Measurements from ENCODE around the gene MSN. TPM values are rescaled to one million over a fixed set of nuclear protein-coding genes. Genes with fewer than 3 reads are reported as not detected.
"Not testable (repeated sequence)": the region's sequence is repeated elsewhere in the genome, so short reads cannot be mapped to it uniquely, and the experiment has no call there.

MSN gene
- total RNA-seq (2021) (91.2 to 130 TPM (median 129 TPM) in 3 replicates), Bru-seq, nascent RNA (percentile 65 among the genes with signal in this experiment)
- long read RNA-seq, experiment 1, transcript MSN-201 (13 exons, 3,944 nt): major isoform, 797 of 950 reads
- long read RNA-seq, experiment 1, partial matches to known transcripts: 123 of 950 reads
- long read RNA-seq, experiment 1, other reads (novel, unspliced or antisense): 30 of 950 reads
- long read RNA-seq, experiment 2, transcript MSN-201 (13 exons, 3,944 nt): major isoform, 31 of 187 reads
- long read RNA-seq, experiment 2, partial matches to known transcripts: 153 of 187 reads
- long read RNA-seq, experiment 2, other reads (novel, unspliced or antisense): 3 of 187 reads
- long read RNA-seq, experiment 3, partial matches to known transcripts: 5 of 10 reads
- long read RNA-seq, experiment 3, other reads (novel, unspliced or antisense): 2 of 10 reads

DNA sequence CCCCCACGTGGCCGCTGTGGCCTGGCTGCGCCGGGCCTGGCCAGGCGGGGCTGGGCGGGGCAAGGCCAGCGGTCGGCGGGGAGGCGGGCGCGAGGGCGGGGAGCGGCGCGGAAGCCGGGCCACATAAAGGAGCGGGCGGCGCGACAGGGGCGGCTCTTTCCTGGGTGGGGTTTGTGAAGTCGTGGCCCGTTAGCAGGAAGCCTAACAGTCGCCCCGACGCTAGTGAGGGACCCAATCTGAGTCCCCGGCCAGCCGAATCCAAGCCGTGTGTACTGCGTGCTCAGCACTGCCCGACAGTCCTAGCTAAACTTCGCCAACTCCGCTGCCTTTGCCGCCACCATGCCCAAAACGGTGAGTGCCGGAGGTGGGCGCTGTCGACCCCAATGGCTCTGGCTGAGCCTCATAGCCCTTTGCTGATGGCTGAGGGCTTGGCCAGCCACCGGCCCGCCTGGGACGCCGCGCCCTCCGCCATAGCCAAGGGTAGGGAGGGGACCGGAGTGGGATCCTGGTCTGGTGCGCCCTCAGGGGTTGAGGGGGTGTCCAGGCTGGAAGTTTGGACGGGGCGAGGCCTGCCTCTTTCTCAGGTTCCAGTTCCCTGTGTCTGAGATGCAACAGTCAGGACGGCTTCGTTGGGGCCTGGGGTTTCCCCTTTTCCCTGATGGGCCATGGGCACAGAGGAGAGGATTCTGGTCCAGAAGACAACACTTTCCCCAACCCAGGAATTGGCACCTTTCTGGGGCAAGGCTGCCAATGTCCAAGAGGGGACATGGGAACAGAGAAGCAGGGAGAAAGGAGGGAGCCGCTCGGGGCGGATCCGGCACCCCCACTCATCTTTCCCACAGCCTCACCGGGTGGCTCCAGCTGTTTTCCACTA, at the start of gene MSN:
TSS of gene MSN (plus strand) at position 152 of the 874 bp plus-strand sequence. CDS start at position 340, 188 bp downstream.
- Mint-ChIP-seq H3K36me3 (no peaks in the 10 kb centered on the region; the same call in 1 of the 2 replicates), H3K27ac (no peak within 1 kb of the TSS; the same call in 1 of the 2 replicates), H3K27me3 (ENCODE audit: low read depth) (peaks cover 4% of the 10 kb centered on the region; the same call in 1 of the 2 replicates), H3K9me3 (no peaks in the 10 kb centered on the region), H3K4me3 (peak within 1 kb of the TSS; percentile 79), H3K4me1 (peaks cover 32% of the 10 kb centered on the region)
- DNase-seq (ENCODE audit: low spot score) (peak; percentile 58), ATAC-seq (peak; percentile 80)
- TF ChIP-seq, protein P1, sequence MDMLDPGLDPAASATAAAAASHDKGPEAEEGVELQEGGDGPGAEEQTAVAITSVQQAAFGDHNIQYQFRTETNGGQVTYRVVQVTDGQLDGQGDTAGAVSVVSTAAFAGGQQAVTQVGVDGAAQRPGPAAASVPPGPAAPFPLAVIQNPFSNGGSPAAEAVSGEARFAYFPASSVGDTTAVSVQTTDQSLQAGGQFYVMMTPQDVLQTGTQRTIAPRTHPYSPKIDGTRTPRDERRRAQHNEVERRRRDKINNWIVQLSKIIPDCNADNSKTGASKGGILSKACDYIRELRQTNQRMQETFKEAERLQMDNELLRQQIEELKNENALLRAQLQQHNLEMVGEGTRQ (CRISPR knock-in tag; IDR thresholded peaks at IDR 0.05): peak; percentile 50; the same call in 1 of the 2 replicates
- TF ChIP-seq, protein P2, sequence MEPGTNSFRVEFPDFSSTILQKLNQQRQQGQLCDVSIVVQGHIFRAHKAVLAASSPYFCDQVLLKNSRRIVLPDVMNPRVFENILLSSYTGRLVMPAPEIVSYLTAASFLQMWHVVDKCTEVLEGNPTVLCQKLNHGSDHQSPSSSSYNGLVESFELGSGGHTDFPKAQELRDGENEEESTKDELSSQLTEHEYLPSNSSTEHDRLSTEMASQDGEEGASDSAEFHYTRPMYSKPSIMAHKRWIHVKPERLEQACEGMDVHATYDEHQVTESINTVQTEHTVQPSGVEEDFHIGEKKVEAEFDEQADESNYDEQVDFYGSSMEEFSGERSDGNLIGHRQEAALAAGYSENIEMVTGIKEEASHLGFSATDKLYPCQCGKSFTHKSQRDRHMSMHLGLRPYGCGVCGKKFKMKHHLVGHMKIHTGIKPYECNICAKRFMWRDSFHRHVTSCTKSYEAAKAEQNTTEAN (CRISPR knock-in tag; IDR thresholded peaks at IDR 0.05): no peak
- TF ChIP-seq, protein P3, sequence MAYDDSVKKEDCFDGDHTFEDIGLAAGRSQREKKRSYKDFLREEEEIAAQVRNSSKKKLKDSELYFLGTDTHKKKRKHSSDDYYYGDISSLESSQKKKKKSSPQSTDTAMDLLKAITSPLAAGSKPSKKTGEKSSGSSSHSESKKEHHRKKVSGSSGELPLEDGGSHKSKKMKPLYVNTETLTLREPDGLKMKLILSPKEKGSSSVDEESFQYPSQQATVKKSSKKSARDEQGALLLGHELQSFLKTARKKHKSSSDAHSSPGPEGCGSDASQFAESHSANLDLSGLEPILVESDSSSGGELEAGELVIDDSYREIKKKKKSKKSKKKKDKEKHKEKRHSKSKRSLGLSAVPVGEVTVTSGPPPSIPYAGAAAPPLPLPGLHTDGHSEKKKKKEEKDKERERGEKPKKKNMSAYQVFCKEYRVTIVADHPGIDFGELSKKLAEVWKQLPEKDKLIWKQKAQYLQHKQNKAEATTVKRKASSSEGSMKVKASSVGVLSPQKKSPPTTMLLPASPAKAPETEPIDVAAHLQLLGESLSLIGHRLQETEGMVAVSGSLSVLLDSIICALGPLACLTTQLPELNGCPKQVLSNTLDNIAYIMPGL (CRISPR knock-in tag; IDR thresholded peaks at IDR 0.05): peak; percentile 47; the same call in 1 of the 2 replicates
- TF ChIP-seq, protein P4, sequence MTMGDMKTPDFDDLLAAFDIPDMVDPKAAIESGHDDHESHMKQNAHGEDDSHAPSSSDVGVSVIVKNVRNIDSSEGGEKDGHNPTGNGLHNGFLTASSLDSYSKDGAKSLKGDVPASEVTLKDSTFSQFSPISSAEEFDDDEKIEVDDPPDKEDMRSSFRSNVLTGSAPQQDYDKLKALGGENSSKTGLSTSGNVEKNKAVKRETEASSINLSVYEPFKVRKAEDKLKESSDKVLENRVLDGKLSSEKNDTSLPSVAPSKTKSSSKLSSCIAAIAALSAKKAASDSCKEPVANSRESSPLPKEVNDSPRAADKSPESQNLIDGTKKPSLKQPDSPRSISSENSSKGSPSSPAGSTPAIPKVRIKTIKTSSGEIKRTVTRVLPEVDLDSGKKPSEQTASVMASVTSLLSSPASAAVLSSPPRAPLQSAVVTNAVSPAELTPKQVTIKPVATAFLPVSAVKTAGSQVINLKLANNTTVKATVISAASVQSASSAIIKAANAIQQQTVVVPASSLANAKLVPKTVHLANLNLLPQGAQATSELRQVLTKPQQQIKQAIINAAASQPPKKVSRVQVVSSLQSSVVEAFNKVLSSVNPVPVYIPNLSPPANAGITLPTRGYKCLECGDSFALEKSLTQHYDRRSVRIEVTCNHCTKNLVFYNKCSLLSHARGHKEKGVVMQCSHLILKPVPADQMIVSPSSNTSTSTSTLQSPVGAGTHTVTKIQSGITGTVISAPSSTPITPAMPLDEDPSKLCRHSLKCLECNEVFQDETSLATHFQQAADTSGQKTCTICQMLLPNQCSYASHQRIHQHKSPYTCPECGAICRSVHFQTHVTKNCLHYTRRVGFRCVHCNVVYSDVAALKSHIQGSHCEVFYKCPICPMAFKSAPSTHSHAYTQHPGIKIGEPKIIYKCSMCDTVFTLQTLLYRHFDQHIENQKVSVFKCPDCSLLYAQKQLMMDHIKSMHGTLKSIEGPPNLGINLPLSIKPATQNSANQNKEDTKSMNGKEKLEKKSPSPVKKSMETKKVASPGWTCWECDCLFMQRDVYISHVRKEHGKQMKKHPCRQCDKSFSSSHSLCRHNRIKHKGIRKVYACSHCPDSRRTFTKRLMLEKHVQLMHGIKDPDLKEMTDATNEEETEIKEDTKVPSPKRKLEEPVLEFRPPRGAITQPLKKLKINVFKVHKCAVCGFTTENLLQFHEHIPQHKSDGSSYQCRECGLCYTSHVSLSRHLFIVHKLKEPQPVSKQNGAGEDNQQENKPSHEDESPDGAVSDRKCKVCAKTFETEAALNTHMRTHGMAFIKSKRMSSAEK (CRISPR knock-in tag; IDR thresholded peaks at IDR 0.05; ENCODE audit: borderline replicate concordance): no peak
- TF ChIP-seq, protein P5, sequence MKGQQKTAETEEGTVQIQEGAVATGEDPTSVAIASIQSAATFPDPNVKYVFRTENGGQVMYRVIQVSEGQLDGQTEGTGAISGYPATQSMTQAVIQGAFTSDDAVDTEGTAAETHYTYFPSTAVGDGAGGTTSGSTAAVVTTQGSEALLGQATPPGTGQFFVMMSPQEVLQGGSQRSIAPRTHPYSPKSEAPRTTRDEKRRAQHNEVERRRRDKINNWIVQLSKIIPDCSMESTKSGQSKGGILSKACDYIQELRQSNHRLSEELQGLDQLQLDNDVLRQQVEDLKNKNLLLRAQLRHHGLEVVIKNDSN (CRISPR knock-in tag; IDR thresholded peaks at IDR 0.05): no peak
- ChIA-PET CTCF (interaction anchor here (1.0 to 1.2 kb wide), 3 partner anchors 71 to 86 kb away, joined by 3 to 6 read pairs (median 4); no protein-coding TSS in a partner anchor), POLR2A (interaction anchor here (0.6 kb wide), 2 partner anchors 47 to 1334 kb away, joined by 4 to 5 read pairs; no protein-coding TSS in a partner anchor)

DNA sequence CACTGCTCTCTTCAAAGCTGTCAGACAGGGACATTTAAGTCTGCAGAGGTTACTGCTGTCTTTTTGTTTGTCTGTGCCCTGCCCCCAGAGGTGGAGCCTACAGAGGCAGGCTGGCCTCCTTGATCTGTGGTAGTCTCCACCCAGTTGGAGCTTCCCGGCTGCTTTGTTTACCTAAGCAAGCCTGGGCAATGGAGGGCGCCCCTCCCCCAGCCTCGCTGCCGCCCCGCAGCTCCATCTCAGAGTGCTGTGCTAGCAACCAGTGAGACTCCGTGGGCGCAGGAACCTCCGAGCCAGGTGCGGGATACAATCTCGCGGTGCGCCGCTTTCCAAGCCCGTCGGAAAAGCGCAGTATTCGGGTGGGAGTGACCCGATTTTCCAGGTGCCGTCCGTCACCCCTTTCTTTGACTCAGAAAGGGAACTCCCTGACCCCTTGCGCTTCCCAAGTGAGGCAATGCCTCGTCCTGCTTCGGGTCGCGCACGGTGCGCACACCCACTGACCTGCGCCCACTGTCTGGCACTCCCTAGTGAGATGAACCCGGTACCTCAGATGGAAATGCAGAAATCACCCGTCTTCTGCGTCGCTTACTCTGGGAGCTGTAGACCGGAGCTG, 47.3 kb upstream of the MSN start:
- Mint-ChIP-seq H3K36me3 (peaks cover 17% of the 10 kb centered on the region), H3K4me3 (peak overlapping the region; percentile 60)
- H3K27me3 Mint-ChIP-seq (ENCODE audit: low read depth); H3K9me3 Mint-ChIP-seq; H3K27ac Mint-ChIP-seq; ATAC-seq; CTCF ChIA-PET; H3K4me1 Mint-ChIP-seq: not testable (repeated sequence)
- TF ChIP-seq, protein P6, sequence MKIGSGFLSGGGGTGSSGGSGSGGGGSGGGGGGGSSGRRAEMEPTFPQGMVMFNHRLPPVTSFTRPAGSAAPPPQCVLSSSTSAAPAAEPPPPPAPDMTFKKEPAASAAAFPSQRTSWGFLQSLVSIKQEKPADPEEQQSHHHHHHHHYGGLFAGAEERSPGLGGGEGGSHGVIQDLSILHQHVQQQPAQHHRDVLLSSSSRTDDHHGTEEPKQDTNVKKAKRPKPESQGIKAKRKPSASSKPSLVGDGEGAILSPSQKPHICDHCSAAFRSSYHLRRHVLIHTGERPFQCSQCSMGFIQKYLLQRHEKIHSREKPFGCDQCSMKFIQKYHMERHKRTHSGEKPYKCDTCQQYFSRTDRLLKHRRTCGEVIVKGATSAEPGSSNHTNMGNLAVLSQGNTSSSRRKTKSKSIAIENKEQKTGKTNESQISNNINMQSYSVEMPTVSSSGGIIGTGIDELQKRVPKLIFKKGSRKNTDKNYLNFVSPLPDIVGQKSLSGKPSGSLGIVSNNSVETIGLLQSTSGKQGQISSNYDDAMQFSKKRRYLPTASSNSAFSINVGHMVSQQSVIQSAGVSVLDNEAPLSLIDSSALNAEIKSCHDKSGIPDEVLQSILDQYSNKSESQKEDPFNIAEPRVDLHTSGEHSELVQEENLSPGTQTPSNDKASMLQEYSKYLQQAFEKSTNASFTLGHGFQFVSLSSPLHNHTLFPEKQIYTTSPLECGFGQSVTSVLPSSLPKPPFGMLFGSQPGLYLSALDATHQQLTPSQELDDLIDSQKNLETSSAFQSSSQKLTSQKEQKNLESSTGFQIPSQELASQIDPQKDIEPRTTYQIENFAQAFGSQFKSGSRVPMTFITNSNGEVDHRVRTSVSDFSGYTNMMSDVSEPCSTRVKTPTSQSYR (CRISPR knock-in tag; IDR thresholded peaks at IDR 0.05): 0 out of 2 replicates have a peak, but pooled peaks have one; percentile 21
- peak; percentile 56 for DNase-seq (ENCODE audit: low spot score)
- POLR2A ChIA-PET: interaction anchor here (0.6 kb wide), 1 partner anchor 47 kb away, joined by 5 read pairs; no protein-coding TSS in a partner anchor

All from WTC11 (cell line).